ENCODE measurements around the gene HOXA3. TPM values are rescaled to one million over a fixed set of nuclear protein-coding genes. Genes with fewer than 3 reads are reported as not detected.

Gene HOXA3
- total RNA-seq, 1 donor from 2014 or later = 92.8 TPM

- no peak for DNase-seq (ENCODE audit: extremely low spot score, unreplicated experiment)
- H3K27ac Mint-ChIP-seq = peak overlapping the region; percentile 94
- peaks cover 28% of the 10 kb centered on the region for H3K27me3 Mint-ChIP-seq
- H3K36me3 Mint-ChIP-seq = peaks cover 8% of the 10 kb centered on the region
- H3K4me3 Mint-ChIP-seq = peak overlapping the region; percentile 99
- H3K9me3 Mint-ChIP-seq = no peaks in the 10 kb centered on the region
- TF ChIP-seq CTCF (conservative IDR thresholded peaks at IDR 0.05) = no peak
- peaks cover 52% of the 10 kb centered on the region for H3K4me1 Mint-ChIP-seq (ENCODE audit: unreplicated experiment)
Observed at GRCh38 chr7:27134392-27134791, 18.0 kb downstream of the HOXA3 start.

GRCh38 chr7:27133409-27134231, 18.8 kb downstream of the HOXA3 start:
- H3K4me1 Mint-ChIP-seq (ENCODE audit: unreplicated experiment) = peaks cover 58% of the 10 kb centered on the region
- H3K4me3 Mint-ChIP-seq = peak overlapping the region; percentile 99
- peaks cover 30% of the 10 kb centered on the region for H3K27me3 Mint-ChIP-seq
- peak overlapping the region; percentile 94 for H3K27ac Mint-ChIP-seq
- H3K9me3 Mint-ChIP-seq = no peaks in the 10 kb centered on the region
- no peak for TF ChIP-seq CTCF (conservative IDR thresholded peaks at IDR 0.05)
- DNase-seq (ENCODE audit: extremely low spot score, unreplicated experiment) = no peak
- H3K36me3 Mint-ChIP-seq = peaks cover 15% of the 10 kb centered on the region

- TF ChIP-seq CTCF (conservative IDR thresholded peaks at IDR 0.05) = no peak
- H3K4me1 Mint-ChIP-seq (ENCODE audit: unreplicated experiment) = peaks cover 64% of the 10 kb centered on the region
- H3K36me3 Mint-ChIP-seq = peaks cover 22% of the 10 kb centered on the region
- H3K4me3 Mint-ChIP-seq = peak overlapping the region; percentile 99
- H3K9me3 Mint-ChIP-seq = no peaks in the 10 kb centered on the region
- H3K27me3 Mint-ChIP-seq = peaks cover 31% of the 10 kb centered on the region
- peak overlapping the region; percentile 94 for H3K27ac Mint-ChIP-seq
- no peak for DNase-seq (ENCODE audit: extremely low spot score, unreplicated experiment)
Observed at GRCh38 chr7:27132978-27133377, 19.4 kb downstream of the HOXA3 start.

DNA sequence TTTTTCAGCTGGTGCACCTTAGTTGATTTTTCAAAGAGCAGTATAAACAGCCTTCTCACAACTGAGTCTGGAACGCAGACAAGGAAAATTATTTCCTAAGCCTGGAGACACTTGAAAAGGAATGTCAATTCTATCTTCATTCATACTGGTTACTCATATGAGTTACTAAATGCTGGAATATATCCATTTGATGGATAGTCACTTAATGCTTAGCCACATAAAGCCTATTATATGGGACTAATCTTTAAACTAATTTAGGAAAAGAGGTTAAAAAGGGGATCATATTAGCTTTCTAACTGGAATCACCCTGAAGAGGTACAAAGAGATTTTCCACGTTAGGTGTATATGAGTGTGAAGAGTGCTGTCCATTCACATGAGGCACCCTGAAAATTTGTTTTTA, 20.2 kb downstream of the HOXA3 start:
- DNase-seq (ENCODE audit: extremely low spot score, unreplicated experiment) = no peak
- no peaks in the 10 kb centered on the region for H3K9me3 Mint-ChIP-seq
- peak overlapping the region; percentile 90 for H3K4me3 Mint-ChIP-seq
- peaks cover 22% of the 10 kb centered on the region for H3K36me3 Mint-ChIP-seq
- peak overlapping the region; percentile 90 for H3K27ac Mint-ChIP-seq
- TF ChIP-seq CTCF (conservative IDR thresholded peaks at IDR 0.05) = no peak
- H3K4me1 Mint-ChIP-seq (ENCODE audit: unreplicated experiment) = peaks cover 67% of the 10 kb centered on the region
- peaks cover 27% of the 10 kb centered on the region for H3K27me3 Mint-ChIP-seq

DNA sequence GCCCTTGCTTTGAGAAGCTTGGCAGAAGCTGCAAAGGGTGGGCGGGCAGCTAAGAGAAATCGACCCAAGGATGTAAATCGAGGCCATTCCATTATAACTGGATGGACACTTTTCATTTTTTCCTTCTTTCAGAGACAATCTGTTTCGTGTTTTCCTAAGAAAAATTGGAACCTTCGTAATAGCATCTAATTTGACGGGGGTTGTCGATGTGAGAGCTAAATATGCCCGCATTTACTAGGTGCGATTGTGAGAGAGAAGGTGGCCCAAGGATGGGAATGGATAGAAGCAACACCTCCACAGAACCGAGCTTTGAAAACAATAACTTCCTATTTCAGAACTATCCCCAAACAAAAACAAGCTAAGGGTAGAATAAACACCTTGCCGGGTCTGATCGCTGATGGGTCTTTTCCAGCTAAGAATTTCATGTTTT, 21.0 kb downstream of the HOXA3 start:
- peaks cover 27% of the 10 kb centered on the region for H3K27me3 Mint-ChIP-seq
- H3K27ac Mint-ChIP-seq = peak overlapping the region; percentile 90
- no peaks in the 10 kb centered on the region for H3K9me3 Mint-ChIP-seq
- peaks cover 22% of the 10 kb centered on the region for H3K36me3 Mint-ChIP-seq
- H3K4me1 Mint-ChIP-seq (ENCODE audit: unreplicated experiment) = peaks cover 75% of the 10 kb centered on the region
- H3K4me3 Mint-ChIP-seq = peak overlapping the region; percentile 90
- DNase-seq (ENCODE audit: extremely low spot score, unreplicated experiment) = no peak
- no peak for TF ChIP-seq CTCF (conservative IDR thresholded peaks at IDR 0.05)

All from type B pancreatic cell (in vitro differentiated cells).